Ramos (cell line): ENCODE measurements around the gene KLK8.

Experiments used
- in situ Hi-C: fragments of 300-500 bp; cut with MboI; formaldehyde crosslinking; loops from one replicate; pipeline ENCODE4 v1.14.3; 2022; ENCODE audit warnings: low sequenced_read_pairs; ENCODE audit not compliant: unreplicated experiment

The KLK8 gene

DNA sequence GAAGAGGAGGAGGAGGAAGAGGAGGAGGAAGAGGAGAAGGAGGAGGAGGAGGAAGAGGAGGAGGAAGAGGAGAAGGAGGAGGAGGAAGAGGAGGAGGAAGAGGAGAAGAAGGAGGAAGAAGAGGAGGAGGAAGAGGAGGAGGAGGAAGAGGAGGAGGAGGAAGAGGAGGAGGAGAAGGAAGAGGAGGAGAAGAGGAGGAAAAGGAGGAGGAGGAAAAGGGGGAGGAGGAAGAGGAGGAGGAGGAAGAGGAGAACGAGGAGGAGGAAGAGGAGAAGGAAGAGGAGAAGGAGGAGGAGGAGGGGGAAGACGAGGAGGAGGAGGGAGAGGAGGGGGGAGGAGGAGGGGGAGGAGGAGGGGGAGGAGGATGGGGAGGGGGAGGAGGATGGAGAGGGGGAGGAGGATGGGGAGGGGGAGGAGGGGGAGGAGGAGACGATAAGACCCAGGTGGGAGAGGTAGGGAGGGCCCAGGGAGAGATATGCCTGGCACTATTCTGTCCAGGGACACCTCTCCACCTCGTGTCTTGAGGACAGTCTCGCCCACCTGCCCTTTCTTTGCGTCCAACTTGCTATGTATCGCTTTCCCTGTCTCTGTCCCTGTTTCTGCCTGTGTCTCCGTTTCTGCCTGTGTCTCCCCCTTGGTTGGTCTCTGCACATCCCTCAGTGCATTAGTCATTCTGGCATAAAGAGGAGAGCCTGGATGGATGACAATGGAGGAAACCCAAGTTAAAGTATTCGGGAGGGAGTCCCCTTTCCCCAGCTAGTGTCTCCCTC, 41.5 kb downstream of the KLK8 start:
- in situ Hi-C loops: no loop called here

DNA sequence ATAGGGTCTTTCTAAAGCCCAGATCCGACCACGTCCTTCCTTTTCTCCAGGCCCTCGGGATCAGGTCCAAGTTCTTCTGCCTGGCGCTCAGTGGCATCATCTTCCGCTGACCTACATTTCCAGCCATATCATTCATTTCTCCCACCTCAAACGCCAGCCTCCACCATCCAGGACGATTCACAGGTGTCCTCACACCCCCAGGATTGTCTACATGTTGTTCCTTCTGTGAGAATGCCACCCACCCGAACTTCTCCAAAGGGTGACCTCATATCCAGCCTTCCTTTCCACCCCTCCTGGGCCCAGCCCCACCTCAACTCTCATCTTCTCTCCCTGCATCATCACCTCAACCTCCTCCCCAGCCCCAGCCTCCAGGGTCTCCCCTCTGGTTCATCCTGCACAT, 43.8 kb downstream of the KLK8 start:
- in situ Hi-C loops: no loop called here

GRCh38 chr19:50952910-50953309, 48.5 kb downstream of the KLK8 start, which contains the start of gene KLK5:
KLK5 (minus strand) TSS chr19:50953038; CDS start chr19:50952657, 381 bp downstream.
- in situ Hi-C loops: no loop called here

- in situ Hi-C loops: no loop called here
These were observed 51.5 kb downstream of the KLK8 start for GRCh38 chr19:50949861-50950260.

- in situ Hi-C loops: no loop called here
These were observed 54.3 kb downstream of the KLK8 start for GRCh38 chr19:50947123-50947522.
